Epithelial cell of proximal tubule (primary cell): ENCODE results near the gene SHH. TPM values are rescaled to one million over a fixed set of nuclear protein-coding genes. Genes with fewer than 3 reads are reported as not detected.

ENCODE experiments used
- DNase-seq: peaks from one replicate; pipeline ENCODE4 v3.0.0-alpha.2; 2011; ENCODE audit warnings: low read depth
- H3K4me3 ChIP-seq: 2 replicates; pipeline ENCODE4 v1.5.1; 2011; ENCODE audit warnings: low read depth, mild to moderate bottlenecking, low read length
- total RNA-seq: library from RNA; depleted of rRNA; stranded (reverse); fragments of >200 nt; gene quantifications from 2 replicates; pipeline ENCODE4 v1.2.3, GENCODE V29; 2015
- TF ChIP-seq, protein P1 (sequence below): conservative IDR thresholded peaks from 2 replicates; pipeline ENCODE4 v1.5.1; 2012; ENCODE audit warnings: low read depth, mild to moderate bottlenecking, low read length

The SHH gene
- total RNA-seq, 1 donor from 2014 or later: 1.7 TPM

DNA sequence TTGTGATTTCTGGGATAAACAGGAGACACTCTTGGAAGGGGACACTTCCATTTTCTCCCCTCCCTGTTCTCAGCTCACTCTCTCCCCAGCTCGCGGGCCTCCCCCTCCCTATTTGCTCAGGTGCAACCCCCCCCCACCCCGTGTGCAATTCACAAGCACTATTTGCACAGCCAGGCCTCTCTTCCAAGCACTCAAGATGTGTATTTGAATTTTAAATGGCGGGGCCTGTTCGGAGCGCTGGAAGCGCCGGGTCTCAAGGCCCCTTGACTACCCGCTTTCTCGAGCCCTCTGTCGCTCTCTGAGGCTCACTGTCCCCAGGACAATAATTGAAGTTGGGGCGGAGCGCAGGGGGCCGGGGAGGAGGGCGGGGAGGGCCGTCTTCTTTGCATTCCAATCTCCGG, 7.8 kb downstream of the SHH start:
- TF ChIP-seq, protein P1, sequence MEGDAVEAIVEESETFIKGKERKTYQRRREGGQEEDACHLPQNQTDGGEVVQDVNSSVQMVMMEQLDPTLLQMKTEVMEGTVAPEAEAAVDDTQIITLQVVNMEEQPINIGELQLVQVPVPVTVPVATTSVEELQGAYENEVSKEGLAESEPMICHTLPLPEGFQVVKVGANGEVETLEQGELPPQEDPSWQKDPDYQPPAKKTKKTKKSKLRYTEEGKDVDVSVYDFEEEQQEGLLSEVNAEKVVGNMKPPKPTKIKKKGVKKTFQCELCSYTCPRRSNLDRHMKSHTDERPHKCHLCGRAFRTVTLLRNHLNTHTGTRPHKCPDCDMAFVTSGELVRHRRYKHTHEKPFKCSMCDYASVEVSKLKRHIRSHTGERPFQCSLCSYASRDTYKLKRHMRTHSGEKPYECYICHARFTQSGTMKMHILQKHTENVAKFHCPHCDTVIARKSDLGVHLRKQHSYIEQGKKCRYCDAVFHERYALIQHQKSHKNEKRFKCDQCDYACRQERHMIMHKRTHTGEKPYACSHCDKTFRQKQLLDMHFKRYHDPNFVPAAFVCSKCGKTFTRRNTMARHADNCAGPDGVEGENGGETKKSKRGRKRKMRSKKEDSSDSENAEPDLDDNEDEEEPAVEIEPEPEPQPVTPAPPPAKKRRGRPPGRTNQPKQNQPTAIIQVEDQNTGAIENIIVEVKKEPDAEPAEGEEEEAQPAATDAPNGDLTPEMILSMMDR: no peak
- H3K4me3 ChIP-seq: no peak overlapping the region
- DNase-seq: no peak

DNA sequence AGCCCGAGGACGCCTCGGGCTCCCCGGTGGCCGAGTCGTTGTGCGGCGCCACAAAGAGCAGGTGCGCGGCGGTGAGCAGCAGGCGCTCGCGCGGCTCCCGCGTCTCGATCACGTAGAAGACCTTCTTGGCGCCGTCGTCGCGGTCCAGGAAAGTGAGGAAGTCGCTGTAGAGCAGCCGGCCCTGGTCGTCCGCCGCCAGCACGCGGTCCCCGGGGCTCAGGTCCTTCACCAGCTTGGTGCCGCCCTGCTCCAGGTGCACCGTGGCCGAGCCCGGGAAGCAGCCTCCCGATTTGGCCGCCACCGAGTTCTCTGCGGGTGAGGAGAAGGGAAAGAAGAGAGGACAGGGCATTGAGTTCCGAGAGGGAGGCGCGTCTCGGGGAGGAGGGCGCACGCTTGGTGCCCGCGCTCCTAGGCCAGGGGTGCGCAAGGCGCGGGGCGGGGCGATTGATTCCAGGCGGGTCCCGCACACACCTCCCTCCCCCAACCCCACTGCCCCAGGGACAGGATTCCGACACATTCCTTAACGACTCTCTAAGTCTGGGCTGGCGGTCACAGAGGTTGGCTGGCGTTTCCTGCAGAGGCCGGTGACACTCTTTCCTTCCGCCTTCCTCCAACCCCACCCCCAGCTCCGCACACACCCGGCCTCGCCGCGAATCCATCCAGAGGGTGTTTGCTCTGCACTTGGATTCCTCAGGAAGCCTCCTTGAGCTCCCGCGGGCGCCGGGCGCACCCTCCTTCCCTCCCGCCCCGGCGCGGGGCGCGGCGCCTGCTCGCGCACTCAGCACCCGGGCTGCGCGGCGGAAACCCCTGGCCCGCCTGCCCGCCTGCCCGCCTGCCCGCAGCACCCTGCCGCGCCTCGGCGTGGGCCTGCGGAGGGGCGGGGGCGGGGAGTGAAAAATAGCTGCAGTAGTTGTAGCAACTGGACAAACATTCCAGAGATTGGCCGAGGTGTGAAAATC, 8.6 kb downstream of the SHH start:
- no peak for DNase-seq
- TF ChIP-seq, protein P1: no peak
- H3K4me3 ChIP-seq: peak overlapping the region; percentile 33

DNA sequence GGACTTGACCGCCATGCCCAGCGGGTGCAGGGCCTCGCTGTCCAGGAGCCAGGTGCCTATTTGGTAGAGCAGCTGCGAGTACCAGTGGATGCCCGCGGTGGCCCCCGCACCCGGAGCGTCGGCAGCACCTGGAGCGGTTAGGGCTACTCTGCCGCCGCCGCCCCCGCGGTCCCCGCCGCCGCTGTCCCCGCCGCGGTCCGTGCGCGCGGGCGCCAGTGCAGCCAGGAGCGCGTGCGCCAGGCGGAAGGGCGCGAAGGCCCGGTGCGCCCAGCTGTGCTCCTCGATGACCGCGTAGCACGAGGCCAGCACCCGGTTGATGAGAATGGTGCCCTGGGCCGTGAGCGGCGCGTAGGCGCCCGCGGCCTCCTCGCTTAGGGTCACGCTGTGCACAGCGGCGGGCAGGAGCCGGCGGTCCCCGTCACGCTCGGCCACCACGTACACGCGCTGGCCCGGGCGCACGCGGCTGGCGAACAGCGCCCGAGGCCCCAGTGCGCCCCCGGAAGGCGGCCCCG, 9.3 kb downstream of the SHH start:
- no peak for DNase-seq
- TF ChIP-seq, protein P1: no peak
- H3K4me3 ChIP-seq: no peak overlapping the region

DNA sequence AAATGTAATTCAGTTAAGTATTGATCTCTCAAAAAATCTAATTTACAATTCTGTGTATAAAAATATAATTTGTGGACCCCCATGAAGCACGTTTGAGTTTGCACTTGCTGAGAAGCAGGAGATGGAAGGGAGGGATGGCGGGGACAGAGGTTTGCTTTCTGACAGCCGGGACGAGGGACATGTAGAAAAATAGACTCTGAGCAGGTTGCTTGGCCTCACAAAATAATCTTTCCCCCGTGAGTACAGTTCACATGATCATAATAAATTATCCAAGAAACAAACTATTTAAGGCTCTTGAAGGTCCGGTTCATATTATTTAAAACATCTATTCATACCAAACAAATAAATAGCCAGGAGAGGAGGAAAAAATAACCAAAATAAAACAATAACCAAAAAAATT, 10.0 kb downstream of the SHH start:
- TF ChIP-seq, protein P1: no peak
- no peak overlapping the region for H3K4me3 ChIP-seq
- no peak for DNase-seq

DNA sequence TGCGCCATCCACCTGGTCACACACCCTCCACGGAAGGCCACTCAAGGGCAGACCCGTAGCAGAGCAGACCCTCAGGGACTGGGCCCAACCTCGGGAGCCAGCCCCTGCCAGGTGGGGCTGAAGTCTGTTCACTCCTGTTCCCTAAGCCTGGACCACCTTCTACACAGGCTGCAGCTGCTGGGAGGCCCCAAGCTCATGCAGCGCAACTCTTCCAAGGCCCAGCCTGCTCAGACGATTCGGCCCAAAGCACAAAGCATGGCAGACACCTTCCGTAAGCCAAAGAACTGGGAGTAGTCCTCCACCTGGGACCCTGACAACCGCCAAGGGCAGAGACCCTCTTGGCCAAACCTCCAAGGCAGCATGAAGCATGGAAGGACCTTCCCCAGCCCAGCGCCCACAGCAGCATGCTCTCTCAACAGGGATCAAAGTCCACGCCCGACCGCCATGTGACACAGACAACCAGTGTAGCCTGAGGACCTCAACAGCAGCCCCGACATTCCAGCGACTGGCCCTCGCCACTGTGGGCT, 11.5 kb downstream of the SHH start:
- DNase-seq: no peak
- H3K4me3 ChIP-seq: no peak overlapping the region
- TF ChIP-seq, protein P1: no peak

DNA sequence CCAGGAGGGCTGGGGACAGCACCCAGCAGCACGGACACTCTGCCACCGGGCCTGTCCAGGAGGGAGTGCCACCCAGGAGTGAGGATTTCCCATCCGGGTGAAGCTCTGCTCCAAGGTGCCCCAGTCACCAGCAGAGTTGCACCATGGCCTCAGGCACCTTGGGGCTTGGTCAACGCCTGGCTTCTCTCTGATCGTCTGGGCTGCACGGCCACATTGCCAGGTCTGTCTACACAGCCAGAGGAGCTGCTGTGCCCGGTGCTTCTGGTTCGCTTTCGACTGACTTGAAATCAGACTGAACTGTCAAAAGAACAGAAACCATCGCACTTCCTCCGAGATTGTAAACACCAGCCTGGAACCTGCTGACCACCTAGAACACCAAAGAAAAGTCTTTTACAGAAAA, 12.0 kb downstream of the SHH start:
- TF ChIP-seq, protein P1: no peak
- no peak for DNase-seq
- no peak overlapping the region for H3K4me3 ChIP-seq

DNA sequence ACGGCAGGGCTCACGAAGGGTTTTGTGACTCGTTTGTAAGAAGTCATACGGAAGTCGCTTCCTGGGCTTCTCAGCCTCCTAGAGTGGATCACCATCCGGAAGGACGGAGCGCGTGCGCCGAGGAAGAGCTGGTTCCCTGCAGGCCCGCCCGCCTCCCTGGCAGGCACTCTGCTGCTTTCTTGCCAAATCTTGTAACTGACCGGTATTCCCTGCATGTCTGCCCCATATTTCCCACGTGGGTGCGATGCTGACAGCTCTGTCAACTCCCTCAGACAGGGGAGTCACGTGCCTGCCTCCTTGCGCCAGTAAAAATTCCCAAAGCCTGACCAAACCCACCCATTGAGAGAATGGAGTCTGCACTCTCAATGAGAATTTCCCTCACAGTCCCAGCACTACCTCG, 12.7 kb downstream of the SHH start:
- H3K4me3 ChIP-seq: no peak overlapping the region
- TF ChIP-seq, protein P1: no peak
- no peak for DNase-seq
